ENCODE measurements around the gene NRXN2. TPM values are rescaled to one million over a fixed set of nuclear protein-coding genes. Genes with fewer than 3 reads are reported as not detected.
"Not testable (repeated sequence)": the region's sequence is repeated elsewhere in the genome, so short reads cannot be mapped to it uniquely, and the experiment has no call there.

The NRXN2 gene
- total RNA-seq, 4 donors from 2014 or later, result 1.6 to 4.2 (median 3.0) TPM

- Histone ChIP-seq H3K4me3 (no peak overlapping the region), H3K4me1 (no peaks in the 10 kb centered on the region), H3K9me3 (no peaks in the 10 kb centered on the region), H3K36me3 (no peaks in the 10 kb centered on the region), H3K27me3 (no peaks in the 10 kb centered on the region), H3K27ac (no peak overlapping the region)
- DNase-seq, result peak in 1 of 3 donors; percentile 21
- TF ChIP-seq, protein P1, sequence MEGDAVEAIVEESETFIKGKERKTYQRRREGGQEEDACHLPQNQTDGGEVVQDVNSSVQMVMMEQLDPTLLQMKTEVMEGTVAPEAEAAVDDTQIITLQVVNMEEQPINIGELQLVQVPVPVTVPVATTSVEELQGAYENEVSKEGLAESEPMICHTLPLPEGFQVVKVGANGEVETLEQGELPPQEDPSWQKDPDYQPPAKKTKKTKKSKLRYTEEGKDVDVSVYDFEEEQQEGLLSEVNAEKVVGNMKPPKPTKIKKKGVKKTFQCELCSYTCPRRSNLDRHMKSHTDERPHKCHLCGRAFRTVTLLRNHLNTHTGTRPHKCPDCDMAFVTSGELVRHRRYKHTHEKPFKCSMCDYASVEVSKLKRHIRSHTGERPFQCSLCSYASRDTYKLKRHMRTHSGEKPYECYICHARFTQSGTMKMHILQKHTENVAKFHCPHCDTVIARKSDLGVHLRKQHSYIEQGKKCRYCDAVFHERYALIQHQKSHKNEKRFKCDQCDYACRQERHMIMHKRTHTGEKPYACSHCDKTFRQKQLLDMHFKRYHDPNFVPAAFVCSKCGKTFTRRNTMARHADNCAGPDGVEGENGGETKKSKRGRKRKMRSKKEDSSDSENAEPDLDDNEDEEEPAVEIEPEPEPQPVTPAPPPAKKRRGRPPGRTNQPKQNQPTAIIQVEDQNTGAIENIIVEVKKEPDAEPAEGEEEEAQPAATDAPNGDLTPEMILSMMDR (IDR thresholded peaks at IDR 0.05), result no peak
- TF ChIP-seq POLR2A (IDR thresholded peaks at IDR 0.05), result no peak
Measured at GRCh38 chr11:64563966-64564365, 159.0 kb downstream of the NRXN2 start.

DNA sequence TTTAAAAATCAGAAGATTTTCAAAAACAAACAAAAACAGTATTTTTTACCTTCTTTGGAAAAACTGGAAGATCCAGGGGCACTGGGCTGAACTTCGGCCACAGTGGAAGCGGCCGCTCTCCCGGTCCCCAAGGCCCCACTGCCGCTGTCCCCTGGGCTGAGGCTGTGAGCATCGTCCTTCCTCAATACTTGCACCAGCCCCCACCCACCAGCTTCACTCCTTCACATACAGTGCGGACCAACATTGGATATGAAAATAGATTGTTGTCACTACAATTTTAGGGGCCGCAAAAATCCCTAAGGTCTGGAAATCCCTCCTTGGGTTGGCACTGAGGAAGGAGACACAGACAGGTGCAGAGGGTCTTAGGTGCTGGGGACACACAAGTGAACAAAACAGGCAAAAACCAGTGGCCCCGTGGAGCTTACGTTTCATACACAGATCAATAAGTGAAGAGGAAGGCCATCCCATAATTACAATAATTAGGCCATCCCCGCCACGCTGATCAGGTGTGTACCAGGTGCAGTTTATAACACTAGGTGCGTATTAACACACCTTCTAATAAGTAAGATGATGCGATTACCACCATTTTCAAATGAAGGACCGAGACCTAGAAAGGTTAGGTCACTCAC lies 160.2 kb downstream of the NRXN2 start:
- Histone ChIP-seq H3K9me3 (no peaks in the 10 kb centered on the region), H3K4me3 (no peak overlapping the region), H3K27ac (no peak overlapping the region), H3K27me3 (no peaks in the 10 kb centered on the region), H3K36me3 (no peaks in the 10 kb centered on the region), H3K4me1 (no peaks in the 10 kb centered on the region)
- TF ChIP-seq, protein P1 (IDR thresholded peaks at IDR 0.05), result no peak
- no peak for TF ChIP-seq POLR2A (IDR thresholded peaks at IDR 0.05)
- DNase-seq, result peak in 1 of 3 donors; percentile 14

GRCh38 chr11:64561984-64562722 lies 160.8 kb downstream of the NRXN2 start:
- no peaks in the 10 kb centered on the region for H3K4me1 ChIP-seq
- DNase-seq, result peak in 1 of 3 donors; percentile 27
- no peaks in the 10 kb centered on the region for H3K36me3 ChIP-seq
- H3K27me3 ChIP-seq, result no peaks in the 10 kb centered on the region
- H3K27ac ChIP-seq, result no peak overlapping the region
- TF ChIP-seq POLR2A (IDR thresholded peaks at IDR 0.05), result no peak
- TF ChIP-seq, protein P1 (IDR thresholded peaks at IDR 0.05), result no peak
- no peak overlapping the region for H3K4me3 ChIP-seq
- no peaks in the 10 kb centered on the region for H3K9me3 ChIP-seq

DNA sequence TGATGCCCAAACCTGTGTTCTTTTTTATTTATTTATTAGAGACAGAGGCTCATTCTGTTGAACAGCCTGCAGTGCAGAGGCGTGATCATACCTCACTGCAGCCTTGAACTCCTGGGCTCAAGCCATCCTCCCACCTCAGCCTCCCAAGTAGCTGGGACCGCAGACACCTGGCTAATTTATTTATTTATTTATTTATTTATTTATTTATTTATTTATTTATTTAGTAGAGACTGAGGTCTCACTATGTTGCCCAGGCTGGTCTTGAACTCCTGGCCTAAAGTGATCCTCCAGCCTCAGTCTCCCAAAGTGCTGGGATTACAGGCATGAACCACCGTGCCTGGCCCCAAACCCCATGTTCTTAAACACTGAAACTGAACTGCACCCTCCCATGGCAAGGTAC lies 161.6 kb downstream of the NRXN2 start:
- not testable (repeated sequence) for H3K27ac ChIP-seq, H3K4me1 ChIP-seq, H3K27me3 ChIP-seq, H3K4me3 ChIP-seq, H3K36me3 ChIP-seq, H3K9me3 ChIP-seq, DNase-seq

- TF ChIP-seq, protein P1 (IDR thresholded peaks at IDR 0.05), result no peak
- no peak for TF ChIP-seq POLR2A (IDR thresholded peaks at IDR 0.05)
- no peaks in the 10 kb centered on the region for H3K9me3 ChIP-seq
- peak in 1 of 3 donors; percentile 24 for DNase-seq
- H3K36me3 ChIP-seq, result no peaks in the 10 kb centered on the region
- no peak overlapping the region for H3K4me3 ChIP-seq
- H3K27ac ChIP-seq, result no peak overlapping the region
- no peaks in the 10 kb centered on the region for H3K27me3 ChIP-seq
- H3K4me1 ChIP-seq, result no peaks in the 10 kb centered on the region
Measured at GRCh38 chr11:64560941-64561340, 162.1 kb downstream of the NRXN2 start.

DNA sequence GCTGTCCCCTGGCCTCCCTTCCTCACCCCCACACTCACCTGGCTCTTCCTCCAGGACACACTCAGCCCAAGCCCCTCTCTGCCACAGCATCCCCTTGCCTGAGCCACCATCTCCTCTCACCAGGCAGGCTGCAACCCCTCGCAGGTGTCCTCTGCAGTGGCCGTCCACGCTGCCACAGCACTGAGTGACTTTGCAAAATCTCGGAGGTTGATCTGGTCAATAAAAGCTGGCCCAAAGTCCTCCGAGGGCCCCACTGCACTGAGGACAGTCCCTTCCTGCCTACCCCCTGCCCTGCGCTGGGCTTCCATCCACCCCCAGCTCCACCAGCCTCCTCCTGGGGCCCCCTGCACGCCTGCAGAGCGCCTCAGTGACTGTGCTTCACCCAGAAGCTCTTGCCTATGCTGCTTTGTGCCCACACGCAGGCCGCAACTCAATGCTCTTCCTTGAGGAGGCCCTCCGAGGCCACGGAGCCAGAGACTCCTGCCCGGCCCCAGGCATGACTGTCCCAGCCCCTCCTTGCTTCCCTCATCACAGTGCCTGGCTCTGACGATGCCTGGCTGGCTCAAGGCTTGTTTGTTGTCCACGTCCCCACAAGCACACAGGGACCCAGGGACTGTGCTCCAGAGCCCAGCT lies 162.7 kb downstream of the NRXN2 start:
- H3K27ac ChIP-seq, result no peak overlapping the region
- no peaks in the 10 kb centered on the region for H3K27me3 ChIP-seq
- no peaks in the 10 kb centered on the region for H3K36me3 ChIP-seq
- H3K4me3 ChIP-seq, result no peak overlapping the region
- TF ChIP-seq, protein P1 (IDR thresholded peaks at IDR 0.05), result no peak
- no peak for TF ChIP-seq POLR2A (IDR thresholded peaks at IDR 0.05)
- DNase-seq, result peak in 1 of 3 donors; percentile 34
- peaks cover 0 to 5% (median 0%) of the 10 kb centered on the region in 4 donors for H3K4me1 ChIP-seq
- no peaks in the 10 kb centered on the region for H3K9me3 ChIP-seq
